ENCODE measurements around the gene PRR7.

PRR7 gene

DNA sequence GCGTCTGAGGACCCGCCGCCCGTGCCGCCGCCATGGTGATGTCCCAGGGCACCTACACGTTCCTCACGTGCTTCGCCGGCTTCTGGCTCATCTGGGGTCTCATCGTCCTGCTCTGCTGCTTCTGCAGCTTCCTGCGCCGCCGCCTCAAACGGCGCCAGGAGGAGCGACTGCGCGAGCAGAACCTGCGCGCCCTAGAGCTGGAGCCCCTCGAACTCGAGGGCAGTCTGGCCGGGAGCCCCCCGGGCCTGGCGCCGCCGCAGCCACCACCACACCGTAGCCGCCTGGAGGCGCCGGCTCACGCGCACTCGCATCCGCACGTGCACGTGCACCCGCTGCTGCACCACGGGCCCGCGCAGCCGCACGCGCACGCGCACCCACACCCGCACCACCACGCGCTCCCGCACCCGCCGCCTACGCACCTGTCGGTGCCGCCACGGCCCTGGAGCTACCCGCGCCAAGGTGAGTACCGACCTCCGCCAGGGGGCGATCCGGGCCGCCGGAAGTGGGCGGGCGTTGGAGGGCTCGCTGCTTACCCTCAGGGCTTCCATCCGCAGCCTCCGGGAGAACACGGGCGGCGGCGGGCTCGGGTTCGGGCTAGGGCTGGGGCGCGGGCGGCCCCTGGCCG, 8.5 kb downstream of the PRR7 start (continued):
- TF ChIP-seq, protein P1, sequence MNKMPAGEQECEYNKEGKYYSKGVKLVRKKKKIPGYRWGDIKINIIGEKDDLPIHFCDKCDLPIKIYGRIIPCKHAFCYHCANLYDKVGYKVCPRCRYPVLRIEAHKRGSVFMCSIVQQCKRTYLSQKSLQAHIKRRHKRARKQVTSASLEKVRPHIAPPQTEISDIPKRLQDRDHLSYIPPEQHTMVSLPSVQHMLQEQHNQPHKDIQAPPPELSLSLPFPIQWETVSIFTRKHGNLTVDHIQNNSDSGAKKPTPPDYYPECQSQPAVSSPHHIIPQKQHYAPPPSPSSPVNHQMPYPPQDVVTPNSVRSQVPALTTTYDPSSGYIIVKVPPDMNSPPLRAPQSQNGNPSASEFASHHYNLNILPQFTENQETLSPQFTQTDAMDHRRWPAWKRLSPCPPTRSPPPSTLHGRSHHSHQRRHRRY (tag by site-specific recombination; IDR thresholded peaks at IDR 0.05): no peak
- TF ChIP-seq, protein P2, sequence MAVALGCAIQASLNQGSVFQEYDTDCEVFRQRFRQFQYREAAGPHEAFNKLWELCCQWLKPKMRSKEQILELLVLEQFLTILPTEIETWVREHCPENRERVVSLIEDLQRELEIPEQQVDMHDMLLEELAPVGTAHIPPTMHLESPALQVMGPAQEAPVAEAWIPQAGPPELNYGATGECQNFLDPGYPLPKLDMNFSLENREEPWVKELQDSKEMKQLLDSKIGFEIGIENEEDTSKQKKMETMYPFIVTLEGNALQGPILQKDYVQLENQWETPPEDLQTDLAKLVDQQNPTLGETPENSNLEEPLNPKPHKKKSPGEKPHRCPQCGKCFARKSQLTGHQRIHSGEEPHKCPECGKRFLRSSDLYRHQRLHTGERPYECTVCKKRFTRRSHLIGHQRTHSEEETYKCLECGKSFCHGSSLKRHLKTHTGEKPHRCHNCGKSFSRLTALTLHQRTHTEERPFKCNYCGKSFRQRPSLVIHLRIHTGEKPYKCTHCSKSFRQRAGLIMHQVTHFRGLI (tag by site-specific recombination; IDR thresholded peaks at IDR 0.05): peak; percentile 69; the same call in 1 of the 2 replicates
- peak; percentile 61; the same call in 1 of the 2 replicates for TF ChIP-seq ZBTB20 (tag by site-specific recombination; IDR thresholded peaks at IDR 0.05)
- TF ChIP-seq ZNF596 (tag by site-specific recombination; IDR thresholded peaks at IDR 0.05): peak; percentile 49; the same call in 1 of the 2 replicates
- TF ChIP-seq ZNF239 (tag by site-specific recombination; IDR thresholded peaks at IDR 0.05): no peak
- peak; percentile 85 for TF ChIP-seq ZBTB7A (tag by site-specific recombination; IDR thresholded peaks at IDR 0.05; ENCODE audit: low read depth)
- no peak for TF ChIP-seq ZFP3 (tag by site-specific recombination; IDR thresholded peaks at IDR 0.05; ENCODE audit: low read depth)
- peak; percentile 94 for TF ChIP-seq ZNF777 (tag by site-specific recombination; IDR thresholded peaks at IDR 0.05; ENCODE audit: borderline replicate concordance)
- TF ChIP-seq ZNF335 (tag by site-specific recombination; conservative IDR thresholded peaks at IDR 0.05): peak; percentile 92
- no peak for TF ChIP-seq ZNF555 (tag by site-specific recombination; conservative IDR thresholded peaks at IDR 0.05)
- TF ChIP-seq, protein P3, sequence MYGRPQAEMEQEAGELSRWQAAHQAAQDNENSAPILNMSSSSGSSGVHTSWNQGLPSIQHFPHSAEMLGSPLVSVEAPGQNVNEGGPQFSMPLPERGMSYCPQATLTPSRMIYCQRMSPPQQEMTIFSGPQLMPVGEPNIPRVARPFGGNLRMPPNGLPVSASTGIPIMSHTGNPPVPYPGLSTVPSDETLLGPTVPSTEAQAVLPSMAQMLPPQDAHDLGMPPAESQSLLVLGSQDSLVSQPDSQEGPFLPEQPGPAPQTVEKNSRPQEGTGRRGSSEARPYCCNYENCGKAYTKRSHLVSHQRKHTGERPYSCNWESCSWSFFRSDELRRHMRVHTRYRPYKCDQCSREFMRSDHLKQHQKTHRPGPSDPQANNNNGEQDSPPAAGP (tag by site-specific recombination; IDR thresholded peaks at IDR 0.05): peak; percentile 27; the same call in 1 of the 2 replicates
- no peak for TF ChIP-seq ZNF423 (tag by site-specific recombination; IDR thresholded peaks at IDR 0.05)
- TF ChIP-seq, protein P4, sequence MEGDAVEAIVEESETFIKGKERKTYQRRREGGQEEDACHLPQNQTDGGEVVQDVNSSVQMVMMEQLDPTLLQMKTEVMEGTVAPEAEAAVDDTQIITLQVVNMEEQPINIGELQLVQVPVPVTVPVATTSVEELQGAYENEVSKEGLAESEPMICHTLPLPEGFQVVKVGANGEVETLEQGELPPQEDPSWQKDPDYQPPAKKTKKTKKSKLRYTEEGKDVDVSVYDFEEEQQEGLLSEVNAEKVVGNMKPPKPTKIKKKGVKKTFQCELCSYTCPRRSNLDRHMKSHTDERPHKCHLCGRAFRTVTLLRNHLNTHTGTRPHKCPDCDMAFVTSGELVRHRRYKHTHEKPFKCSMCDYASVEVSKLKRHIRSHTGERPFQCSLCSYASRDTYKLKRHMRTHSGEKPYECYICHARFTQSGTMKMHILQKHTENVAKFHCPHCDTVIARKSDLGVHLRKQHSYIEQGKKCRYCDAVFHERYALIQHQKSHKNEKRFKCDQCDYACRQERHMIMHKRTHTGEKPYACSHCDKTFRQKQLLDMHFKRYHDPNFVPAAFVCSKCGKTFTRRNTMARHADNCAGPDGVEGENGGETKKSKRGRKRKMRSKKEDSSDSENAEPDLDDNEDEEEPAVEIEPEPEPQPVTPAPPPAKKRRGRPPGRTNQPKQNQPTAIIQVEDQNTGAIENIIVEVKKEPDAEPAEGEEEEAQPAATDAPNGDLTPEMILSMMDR (tag by site-specific recombination; IDR thresholded peaks at IDR 0.05): peak; percentile 84
- TF ChIP-seq KLF16 (tag by site-specific recombination; IDR thresholded peaks at IDR 0.05): 0 out of 2 replicates have a peak, but pooled peaks have one; percentile 58
- TF ChIP-seq ZNF157 (tag by site-specific recombination; IDR thresholded peaks at IDR 0.05): no peak
- TF ChIP-seq YY2 (tag by site-specific recombination; IDR thresholded peaks at IDR 0.05): no peak
- TF ChIP-seq IKZF3 (tag by site-specific recombination; IDR thresholded peaks at IDR 0.05): peak; percentile 47; the same call in 1 of the 2 replicates
- TF ChIP-seq ZNF473 (tag by site-specific recombination; IDR thresholded peaks at IDR 0.05): no peak
- peak; percentile 8; the same call in 1 of the 2 replicates for TF ChIP-seq ZFP69B (tag by site-specific recombination; IDR thresholded peaks at IDR 0.05)
- no peak for TF ChIP-seq ZNF560 (tag by site-specific recombination; IDR thresholded peaks at IDR 0.05; ENCODE audit: borderline replicate concordance)
- TF ChIP-seq ZNF16 (tag by site-specific recombination; IDR thresholded peaks at IDR 0.05; ENCODE audit: low read depth): no peak
- TF ChIP-seq ZNF302 (tag by site-specific recombination; IDR thresholded peaks at IDR 0.05; ENCODE audit: low read depth): no peak
- no peak for TF ChIP-seq KLF1 (tag by site-specific recombination; IDR thresholded peaks at IDR 0.05)
- TF ChIP-seq ZBTB1 (tag by site-specific recombination; IDR thresholded peaks at IDR 0.05): peak; percentile 92
- TF ChIP-seq ZBTB48 (tag by site-specific recombination; IDR thresholded peaks at IDR 0.05): no peak
- TF ChIP-seq, protein P5, sequence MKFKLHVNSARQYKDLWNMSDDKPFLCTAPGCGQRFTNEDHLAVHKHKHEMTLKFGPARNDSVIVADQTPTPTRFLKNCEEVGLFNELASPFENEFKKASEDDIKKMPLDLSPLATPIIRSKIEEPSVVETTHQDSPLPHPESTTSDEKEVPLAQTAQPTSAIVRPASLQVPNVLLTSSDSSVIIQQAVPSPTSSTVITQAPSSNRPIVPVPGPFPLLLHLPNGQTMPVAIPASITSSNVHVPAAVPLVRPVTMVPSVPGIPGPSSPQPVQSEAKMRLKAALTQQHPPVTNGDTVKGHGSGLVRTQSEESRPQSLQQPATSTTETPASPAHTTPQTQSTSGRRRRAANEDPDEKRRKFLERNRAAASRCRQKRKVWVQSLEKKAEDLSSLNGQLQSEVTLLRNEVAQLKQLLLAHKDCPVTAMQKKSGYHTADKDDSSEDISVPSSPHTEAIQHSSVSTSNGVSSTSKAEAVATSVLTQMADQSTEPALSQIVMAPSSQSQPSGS (tag by site-specific recombination; IDR thresholded peaks at IDR 0.05; ENCODE audit: low read depth): no peak
- TF ChIP-seq, protein P6, sequence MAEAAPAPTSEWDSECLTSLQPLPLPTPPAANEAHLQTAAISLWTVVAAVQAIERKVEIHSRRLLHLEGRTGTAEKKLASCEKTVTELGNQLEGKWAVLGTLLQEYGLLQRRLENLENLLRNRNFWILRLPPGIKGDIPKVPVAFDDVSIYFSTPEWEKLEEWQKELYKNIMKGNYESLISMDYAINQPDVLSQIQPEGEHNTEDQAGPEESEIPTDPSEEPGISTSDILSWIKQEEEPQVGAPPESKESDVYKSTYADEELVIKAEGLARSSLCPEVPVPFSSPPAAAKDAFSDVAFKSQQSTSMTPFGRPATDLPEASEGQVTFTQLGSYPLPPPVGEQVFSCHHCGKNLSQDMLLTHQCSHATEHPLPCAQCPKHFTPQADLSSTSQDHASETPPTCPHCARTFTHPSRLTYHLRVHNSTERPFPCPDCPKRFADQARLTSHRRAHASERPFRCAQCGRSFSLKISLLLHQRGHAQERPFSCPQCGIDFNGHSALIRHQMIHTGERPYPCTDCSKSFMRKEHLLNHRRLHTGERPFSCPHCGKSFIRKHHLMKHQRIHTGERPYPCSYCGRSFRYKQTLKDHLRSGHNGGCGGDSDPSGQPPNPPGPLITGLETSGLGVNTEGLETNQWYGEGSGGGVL (tag by site-specific recombination; IDR thresholded peaks at IDR 0.05): peak; percentile 78
- no peak for TF ChIP-seq ZNF530 (tag by site-specific recombination; IDR thresholded peaks at IDR 0.05; ENCODE audit: low read depth)
- TF ChIP-seq ZNF561 (tag by site-specific recombination; IDR thresholded peaks at IDR 0.05; ENCODE audit: borderline replicate concordance): peak; percentile 63; the same call in 1 of the 2 replicates
- no peak for TF ChIP-seq ZNF133 (tag by site-specific recombination; IDR thresholded peaks at IDR 0.05)
- peak; percentile 98 for TF ChIP-seq ZFHX2 (tag by site-specific recombination; conservative IDR thresholded peaks at IDR 0.05)
